WTC11 (cell line): ENCODE results near the gene GHR. TPM values are rescaled to one million over a fixed set of nuclear protein-coding genes. Genes with fewer than 3 reads are reported as not detected.

ENCODE experiments used
- ATAC-seq: fragments of 200-7000 bp; cut with Tn5 transposase; 2 replicates; pipeline ENCODE4 v1.10.0; 2021; ENCODE audit warnings: mild to moderate bottlenecking, moderate library complexity
- CTCF ChIA-PET: fragments of 300-600 bp; sonication (Branson Sonifier 250); formaldehyde crosslinking; loops from one replicate; lab custom pipeline; 2021; ENCODE audit warnings: antibody characterized with exemption; lab: Charles Lee
- POLR2A ChIA-PET: fragments of 350-600 bp; sonication (Branson Sonifier 250); formaldehyde crosslinking; loops from one replicate; lab custom pipeline; 2021; ENCODE audit warnings: antibody characterized with exemption; lab: Charles Lee
- DNase-seq: peaks from one replicate; pipeline ENCODE4 v3.0.0; 2021; ENCODE audit warnings: low spot score
- H3K27ac Mint-ChIP-seq: 2 replicates; pipeline ENCODE4 v1.8.0; 2021; ENCODE audit warnings: mixed read lengths
- H3K27me3 Mint-ChIP-seq: 2 replicates; pipeline ENCODE4 v1.8.0; 2021; ENCODE audit warnings: low read depth, mild to moderate bottlenecking, moderate library complexity, mixed read lengths
- H3K36me3 Mint-ChIP-seq: 2 replicates; pipeline ENCODE4 v1.8.0; 2021; ENCODE audit warnings: mixed read lengths
- H3K4me1 Mint-ChIP-seq: 2 replicates; pipeline ENCODE4 v1.8.0; 2022; ENCODE audit warnings: mixed read lengths
- H3K4me3 Mint-ChIP-seq: 2 replicates; pipeline ENCODE4 v1.8.0; 2021; ENCODE audit warnings: mild to moderate bottlenecking, moderate library complexity, mixed read lengths
- H3K9me3 Mint-ChIP-seq: 2 replicates; pipeline ENCODE4 v1.8.0; 2021; ENCODE audit warnings: mixed read lengths
- CREB1 ChIP-seq: sonication (generic); formaldehyde crosslinking; IDR thresholded peaks from 2 replicates; pipeline ENCODE4 v1.8.0; 2023; ENCODE audit warnings: mild to moderate bottlenecking, missing genetic modification reagents
- ESRRA ChIP-seq: sonication (generic); formaldehyde crosslinking; IDR thresholded peaks from 2 replicates; pipeline ENCODE4 v1.8.1; 2022; ENCODE audit warnings: mild to moderate bottlenecking, missing genetic modification reagents, borderline replicate concordance
- JUN ChIP-seq: sonication (generic); formaldehyde crosslinking; IDR thresholded peaks from 2 replicates; pipeline ENCODE4 v1.8.0; 2023; ENCODE audit warnings: mild to moderate bottlenecking, missing genetic modification reagents
- MYBL2 ChIP-seq: sonication (generic); formaldehyde crosslinking; IDR thresholded peaks from 2 replicates; pipeline ENCODE4 v1.8.1; 2023; ENCODE audit warnings: mild to moderate bottlenecking, moderate library complexity, missing genetic modification reagents
- NFE2L1 ChIP-seq: sonication (generic); formaldehyde crosslinking; IDR thresholded peaks from 2 replicates; pipeline ENCODE4 v1.8.1; 2023; ENCODE audit warnings: missing genetic modification reagents
- NFYB ChIP-seq: sonication (generic); formaldehyde crosslinking; conservative IDR thresholded peaks from 2 replicates; pipeline ENCODE4 v1.8.0; 2022; ENCODE audit warnings: low read depth, missing genetic modification reagents
- NR1H2 ChIP-seq: sonication (generic); formaldehyde crosslinking; IDR thresholded peaks from 2 replicates; pipeline ENCODE4 v1.9.0; 2021; ENCODE audit warnings: mild to moderate bottlenecking, moderate library complexity, missing genetic modification reagents
- NR3C1 ChIP-seq: sonication (generic); formaldehyde crosslinking; conservative IDR thresholded peaks from 2 replicates; pipeline ENCODE4 v1.8.1; 2023; ENCODE audit warnings: low read depth, mild to moderate bottlenecking, missing genetic modification reagents
- SOX15 ChIP-seq: fragments of 250-450 bp; sonication (Bioruptor Pico); IDR thresholded peaks from 2 replicates; pipeline ENCODE4 v1.9.0; 2021; ENCODE audit warnings: mild to moderate bottlenecking
- TEAD4 ChIP-seq: sonication (generic); formaldehyde crosslinking; IDR thresholded peaks from 2 replicates; pipeline ENCODE4 v1.8.0; 2022; ENCODE audit warnings: mild to moderate bottlenecking, missing genetic modification reagents
- ZBTB21 ChIP-seq: sonication (generic); formaldehyde crosslinking; IDR thresholded peaks from 2 replicates; pipeline ENCODE4 v1.8.1; 2023; ENCODE audit warnings: mild to moderate bottlenecking, missing genetic modification reagents, borderline replicate concordance
- ZNF396 ChIP-seq: fragments of 250-450 bp; sonication (Bioruptor Pico); IDR thresholded peaks from 2 replicates; pipeline ENCODE4 v1.8.0; 2021; ENCODE audit warnings: mild to moderate bottlenecking, moderate library complexity, borderline replicate concordance
- ZNF423 ChIP-seq: fragments of 250-450 bp; sonication (Bioruptor Pico); IDR thresholded peaks from 2 replicates; pipeline ENCODE4 v2.1.2; 2022; ENCODE audit warnings: mild to moderate bottlenecking, moderate library complexity
- total RNA-seq: library from RNA; stranded (reverse); gene quantifications from 3 replicates; pipeline ENCODE4 v1.2.3, GENCODE V29; 2021
- TF ChIP-seq, protein P1 (sequence below): sonication (generic); formaldehyde crosslinking; IDR thresholded peaks from 2 replicates; pipeline ENCODE4 v1.8.0; 2023; ENCODE audit warnings: missing genetic modification reagents
- TF ChIP-seq, protein P2 (sequence below): sonication (generic); formaldehyde crosslinking; IDR thresholded peaks from 2 replicates; pipeline ENCODE4 v1.8.0; 2023; ENCODE audit warnings: missing genetic modification reagents, mild to moderate bottlenecking, borderline replicate concordance
- TF ChIP-seq, protein P3 (sequence below): fragments of 200-600 bp; IDR thresholded peaks from 2 replicates; pipeline ENCODE4 v1.8.0; 2022; ENCODE audit warnings: antibody characterized with exemption
- TF ChIP-seq, protein P4 (sequence below): sonication (generic); formaldehyde crosslinking; conservative IDR thresholded peaks from 2 replicates; pipeline ENCODE4 v1.8.1; 2023; ENCODE audit warnings: mild to moderate bottlenecking, low read depth, missing genetic modification reagents, moderate library complexity
- TF ChIP-seq, protein P5 (sequence below): sonication (generic); formaldehyde crosslinking; IDR thresholded peaks from 2 replicates; pipeline ENCODE4 v1.8.1; 2023; ENCODE audit warnings: mild to moderate bottlenecking, moderate library complexity, missing genetic modification reagents

Gene GHR
- total RNA-seq, 1 experiment from 2014 or later, result 0.57 TPM

DNA sequence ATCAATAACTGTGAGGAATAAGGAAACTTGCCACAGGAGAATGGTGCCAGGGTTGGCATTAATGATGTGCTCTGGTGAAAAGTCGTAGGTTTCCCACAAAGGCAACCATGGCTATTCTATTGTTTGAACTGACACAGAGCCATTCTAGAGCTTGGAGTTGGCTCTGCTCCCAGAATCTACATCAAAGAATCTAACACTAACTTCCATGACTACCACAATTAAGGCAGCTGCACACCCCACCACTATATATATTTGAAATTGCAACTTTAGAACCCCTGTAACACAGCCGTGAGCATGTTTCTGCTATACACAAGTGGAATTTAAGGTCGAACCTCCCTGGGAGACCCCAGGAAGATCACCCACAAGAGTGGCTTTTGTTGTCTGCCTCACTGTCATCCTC lies 243.6 kb downstream of the GHR start:
- H3K4me1 Mint-ChIP-seq, result no peaks in the 10 kb centered on the region
- H3K4me3 Mint-ChIP-seq, result no peak overlapping the region
- DNase-seq (no peak), ATAC-seq (no peak)
- TF ChIP-seq ZBTB21 (CRISPR knock-in tag) (no peak), NR1H2 (CRISPR knock-in tag) (no peak), CREB1 (CRISPR knock-in tag) (no peak)
- TF ChIP-seq, protein P1, sequence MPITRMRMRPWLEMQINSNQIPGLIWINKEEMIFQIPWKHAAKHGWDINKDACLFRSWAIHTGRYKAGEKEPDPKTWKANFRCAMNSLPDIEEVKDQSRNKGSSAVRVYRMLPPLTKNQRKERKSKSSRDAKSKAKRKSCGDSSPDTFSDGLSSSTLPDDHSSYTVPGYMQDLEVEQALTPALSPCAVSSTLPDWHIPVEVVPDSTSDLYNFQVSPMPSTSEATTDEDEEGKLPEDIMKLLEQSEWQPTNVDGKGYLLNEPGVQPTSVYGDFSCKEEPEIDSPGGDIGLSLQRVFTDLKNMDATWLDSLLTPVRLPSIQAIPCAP (CRISPR knock-in tag), result no peak
- peaks cover 3% of the 10 kb centered on the region for H3K36me3 Mint-ChIP-seq
- ChIA-PET POLR2A (no interaction called here), CTCF (interaction anchor here (1.1 to 1.3 kb wide), 2 partner anchors 84 to 242 kb away, joined by 3 read pairs; no protein-coding TSS in a partner anchor)
- H3K9me3 Mint-ChIP-seq, result peaks cover 9% of the 10 kb centered on the region
- H3K27me3 Mint-ChIP-seq, result no peaks in the 10 kb centered on the region; the same call in 1 of the 2 replicates
- no peak overlapping the region for H3K27ac Mint-ChIP-seq

DNA sequence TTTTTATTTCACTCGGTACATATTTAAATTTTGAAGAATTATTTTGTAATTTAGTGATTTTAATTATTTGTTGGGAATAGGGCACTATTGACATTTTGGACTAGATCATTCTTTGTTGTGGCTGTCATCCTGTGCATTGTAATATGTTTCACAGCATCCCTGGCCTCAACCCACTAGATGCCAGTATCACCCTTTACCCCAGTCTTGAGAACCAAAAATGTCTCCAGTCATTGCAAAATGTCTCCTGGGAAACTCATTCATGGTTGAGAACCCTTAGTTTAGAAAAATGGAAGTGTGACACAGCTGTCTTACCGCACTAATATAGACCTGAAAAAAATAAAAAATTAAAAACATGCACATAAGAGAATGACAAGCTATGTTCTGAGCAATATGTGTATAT lies 245.0 kb downstream of the GHR start:
- POLR2A ChIA-PET, result interaction anchor here (0.6 kb wide), 1 partner anchor 11 kb away, joined by 3 read pairs; no protein-coding TSS in a partner anchor
- Mint-ChIP-seq H3K9me3 (peaks cover 16% of the 10 kb centered on the region), H3K4me3 (no peak overlapping the region), H3K27me3 (no peaks in the 10 kb centered on the region), H3K4me1 (no peaks in the 10 kb centered on the region), H3K27ac (no peak overlapping the region), H3K36me3 (peaks cover 6% of the 10 kb centered on the region; the same call in 1 of the 2 replicates)
- DNase-seq, result no peak
- CTCF ChIA-PET, result interaction anchor here (0.8 to 1.3 kb wide), 2 partner anchors 85 to 153 kb away, joined by 3 to 4 read pairs; no protein-coding TSS in a partner anchor
- no peak for ATAC-seq
- no peak for TF ChIP-seq JUN (CRISPR knock-in tag)
- TF ChIP-seq ESRRA, result no peak
- TF ChIP-seq ZNF396, result no peak
- TF ChIP-seq, protein P1 (CRISPR knock-in tag), result no peak
- TF ChIP-seq NFYB (CRISPR knock-in tag), result no peak
- TF ChIP-seq, protein P2, sequence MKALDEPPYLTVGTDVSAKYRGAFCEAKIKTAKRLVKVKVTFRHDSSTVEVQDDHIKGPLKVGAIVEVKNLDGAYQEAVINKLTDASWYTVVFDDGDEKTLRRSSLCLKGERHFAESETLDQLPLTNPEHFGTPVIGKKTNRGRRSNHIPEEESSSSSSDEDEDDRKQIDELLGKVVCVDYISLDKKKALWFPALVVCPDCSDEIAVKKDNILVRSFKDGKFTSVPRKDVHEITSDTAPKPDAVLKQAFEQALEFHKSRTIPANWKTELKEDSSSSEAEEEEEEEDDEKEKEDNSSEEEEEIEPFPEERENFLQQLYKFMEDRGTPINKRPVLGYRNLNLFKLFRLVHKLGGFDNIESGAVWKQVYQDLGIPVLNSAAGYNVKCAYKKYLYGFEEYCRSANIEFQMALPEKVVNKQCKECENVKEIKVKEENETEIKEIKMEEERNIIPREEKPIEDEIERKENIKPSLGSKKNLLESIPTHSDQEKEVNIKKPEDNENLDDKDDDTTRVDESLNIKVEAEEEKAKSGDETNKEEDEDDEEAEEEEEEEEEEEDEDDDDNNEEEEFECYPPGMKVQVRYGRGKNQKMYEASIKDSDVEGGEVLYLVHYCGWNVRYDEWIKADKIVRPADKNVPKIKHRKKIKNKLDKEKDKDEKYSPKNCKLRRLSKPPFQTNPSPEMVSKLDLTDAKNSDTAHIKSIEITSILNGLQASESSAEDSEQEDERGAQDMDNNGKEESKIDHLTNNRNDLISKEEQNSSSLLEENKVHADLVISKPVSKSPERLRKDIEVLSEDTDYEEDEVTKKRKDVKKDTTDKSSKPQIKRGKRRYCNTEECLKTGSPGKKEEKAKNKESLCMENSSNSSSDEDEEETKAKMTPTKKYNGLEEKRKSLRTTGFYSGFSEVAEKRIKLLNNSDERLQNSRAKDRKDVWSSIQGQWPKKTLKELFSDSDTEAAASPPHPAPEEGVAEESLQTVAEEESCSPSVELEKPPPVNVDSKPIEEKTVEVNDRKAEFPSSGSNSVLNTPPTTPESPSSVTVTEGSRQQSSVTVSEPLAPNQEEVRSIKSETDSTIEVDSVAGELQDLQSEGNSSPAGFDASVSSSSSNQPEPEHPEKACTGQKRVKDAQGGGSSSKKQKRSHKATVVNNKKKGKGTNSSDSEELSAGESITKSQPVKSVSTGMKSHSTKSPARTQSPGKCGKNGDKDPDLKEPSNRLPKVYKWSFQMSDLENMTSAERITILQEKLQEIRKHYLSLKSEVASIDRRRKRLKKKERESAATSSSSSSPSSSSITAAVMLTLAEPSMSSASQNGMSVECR (CRISPR knock-in tag), result no peak
- no peak for TF ChIP-seq NR3C1 (CRISPR knock-in tag)
- TF ChIP-seq, protein P3, sequence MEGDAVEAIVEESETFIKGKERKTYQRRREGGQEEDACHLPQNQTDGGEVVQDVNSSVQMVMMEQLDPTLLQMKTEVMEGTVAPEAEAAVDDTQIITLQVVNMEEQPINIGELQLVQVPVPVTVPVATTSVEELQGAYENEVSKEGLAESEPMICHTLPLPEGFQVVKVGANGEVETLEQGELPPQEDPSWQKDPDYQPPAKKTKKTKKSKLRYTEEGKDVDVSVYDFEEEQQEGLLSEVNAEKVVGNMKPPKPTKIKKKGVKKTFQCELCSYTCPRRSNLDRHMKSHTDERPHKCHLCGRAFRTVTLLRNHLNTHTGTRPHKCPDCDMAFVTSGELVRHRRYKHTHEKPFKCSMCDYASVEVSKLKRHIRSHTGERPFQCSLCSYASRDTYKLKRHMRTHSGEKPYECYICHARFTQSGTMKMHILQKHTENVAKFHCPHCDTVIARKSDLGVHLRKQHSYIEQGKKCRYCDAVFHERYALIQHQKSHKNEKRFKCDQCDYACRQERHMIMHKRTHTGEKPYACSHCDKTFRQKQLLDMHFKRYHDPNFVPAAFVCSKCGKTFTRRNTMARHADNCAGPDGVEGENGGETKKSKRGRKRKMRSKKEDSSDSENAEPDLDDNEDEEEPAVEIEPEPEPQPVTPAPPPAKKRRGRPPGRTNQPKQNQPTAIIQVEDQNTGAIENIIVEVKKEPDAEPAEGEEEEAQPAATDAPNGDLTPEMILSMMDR, result no peak
- TF ChIP-seq TEAD4, result no peak
- TF ChIP-seq MYBL2, result no peak
- no peak for TF ChIP-seq ZNF423 (CRISPR knock-in tag)
- no peak for TF ChIP-seq NFE2L1

DNA sequence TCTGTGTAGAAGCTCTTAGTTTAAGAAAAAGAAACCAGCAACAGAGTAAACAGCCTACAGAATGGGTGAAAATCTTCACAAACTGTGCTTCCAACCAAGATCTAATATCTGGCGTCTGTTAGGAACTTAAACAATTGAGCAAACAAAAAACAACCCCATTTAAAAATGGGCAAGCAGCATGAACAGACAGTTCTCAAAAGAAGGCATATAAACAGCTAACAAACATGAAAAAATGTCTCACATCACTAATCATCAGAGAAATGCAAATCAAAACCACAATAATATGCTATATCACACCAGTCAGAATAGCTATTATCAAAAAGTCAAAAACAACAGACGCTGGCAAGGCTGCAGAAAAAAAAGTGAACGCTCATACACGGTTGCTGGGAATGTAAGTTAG lies 249.7 kb downstream of the GHR start:
- Mint-ChIP-seq H3K36me3 (peaks cover 8% of the 10 kb centered on the region; the same call in 1 of the 2 replicates), H3K4me3 (no peak overlapping the region), H3K9me3 (peaks cover 21% of the 10 kb centered on the region), H3K27me3 (no peaks in the 10 kb centered on the region), H3K4me1 (no peaks in the 10 kb centered on the region), H3K27ac (no peak overlapping the region)
- no peak for ATAC-seq
- no peak for DNase-seq
- POLR2A ChIA-PET, result no interaction called here
- CTCF ChIA-PET, result no interaction called here
- TF ChIP-seq NFE2L1 (no peak), ESRRA (no peak), SOX15 (no peak)
- TF ChIP-seq, protein P4, sequence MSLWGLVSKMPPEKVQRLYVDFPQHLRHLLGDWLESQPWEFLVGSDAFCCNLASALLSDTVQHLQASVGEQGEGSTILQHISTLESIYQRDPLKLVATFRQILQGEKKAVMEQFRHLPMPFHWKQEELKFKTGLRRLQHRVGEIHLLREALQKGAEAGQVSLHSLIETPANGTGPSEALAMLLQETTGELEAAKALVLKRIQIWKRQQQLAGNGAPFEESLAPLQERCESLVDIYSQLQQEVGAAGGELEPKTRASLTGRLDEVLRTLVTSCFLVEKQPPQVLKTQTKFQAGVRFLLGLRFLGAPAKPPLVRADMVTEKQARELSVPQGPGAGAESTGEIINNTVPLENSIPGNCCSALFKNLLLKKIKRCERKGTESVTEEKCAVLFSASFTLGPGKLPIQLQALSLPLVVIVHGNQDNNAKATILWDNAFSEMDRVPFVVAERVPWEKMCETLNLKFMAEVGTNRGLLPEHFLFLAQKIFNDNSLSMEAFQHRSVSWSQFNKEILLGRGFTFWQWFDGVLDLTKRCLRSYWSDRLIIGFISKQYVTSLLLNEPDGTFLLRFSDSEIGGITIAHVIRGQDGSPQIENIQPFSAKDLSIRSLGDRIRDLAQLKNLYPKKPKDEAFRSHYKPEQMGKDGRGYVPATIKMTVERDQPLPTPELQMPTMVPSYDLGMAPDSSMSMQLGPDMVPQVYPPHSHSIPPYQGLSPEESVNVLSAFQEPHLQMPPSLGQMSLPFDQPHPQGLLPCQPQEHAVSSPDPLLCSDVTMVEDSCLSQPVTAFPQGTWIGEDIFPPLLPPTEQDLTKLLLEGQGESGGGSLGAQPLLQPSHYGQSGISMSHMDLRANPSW (CRISPR knock-in tag), result no peak
- TF ChIP-seq, protein P5, sequence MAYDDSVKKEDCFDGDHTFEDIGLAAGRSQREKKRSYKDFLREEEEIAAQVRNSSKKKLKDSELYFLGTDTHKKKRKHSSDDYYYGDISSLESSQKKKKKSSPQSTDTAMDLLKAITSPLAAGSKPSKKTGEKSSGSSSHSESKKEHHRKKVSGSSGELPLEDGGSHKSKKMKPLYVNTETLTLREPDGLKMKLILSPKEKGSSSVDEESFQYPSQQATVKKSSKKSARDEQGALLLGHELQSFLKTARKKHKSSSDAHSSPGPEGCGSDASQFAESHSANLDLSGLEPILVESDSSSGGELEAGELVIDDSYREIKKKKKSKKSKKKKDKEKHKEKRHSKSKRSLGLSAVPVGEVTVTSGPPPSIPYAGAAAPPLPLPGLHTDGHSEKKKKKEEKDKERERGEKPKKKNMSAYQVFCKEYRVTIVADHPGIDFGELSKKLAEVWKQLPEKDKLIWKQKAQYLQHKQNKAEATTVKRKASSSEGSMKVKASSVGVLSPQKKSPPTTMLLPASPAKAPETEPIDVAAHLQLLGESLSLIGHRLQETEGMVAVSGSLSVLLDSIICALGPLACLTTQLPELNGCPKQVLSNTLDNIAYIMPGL (CRISPR knock-in tag), result no peak
